Gastrocnemius medialis (tissue), 4 donors: ENCODE results near the gene MARCHF6. TPM values are rescaled to one million over a fixed set of nuclear protein-coding genes. Genes with fewer than 3 reads are reported as not detected.

Source experiments
- ATAC-seq, 2 donors: fragments of 150-250 bp; one replicate each; pipeline ENCODE4 v1.9.1; 2016
- DNase-seq, 2 donors: peaks; one replicate each; pipeline ENCODE4 v3.0.0-alpha.2; 2019
- H3K27ac ChIP-seq, 4 donors: fragments of 200-600 bp; sonication (generic); 1 replicate in 1 of 4; 2 replicates in 3 of 4; pipeline ENCODE4 v1.5.1; 2016 to 2018; ENCODE audit warnings: mild to moderate bottlenecking in 2 of 4, moderate library complexity in 1 of 4
- H3K27me3 ChIP-seq, 3 donors: fragments of 200-600 bp; sonication (generic) in 2 of 3; 1 replicate in 1 of 3; 2 replicates in 2 of 3; pipeline versions ENCODE4 v1.5.1 to v1.6.0; 2016 to 2019; ENCODE audit warnings: mild to moderate bottlenecking in 1 of 3, moderate library complexity in 1 of 3
- H3K36me3 ChIP-seq, 2 donors: fragments of 200-600 bp; sonication (generic) in 1 of 2; one replicate each; pipeline ENCODE4 v1.5.1; 2017 to 2018
- H3K4me1 ChIP-seq, 2 donors: fragments of 200-600 bp; sonication (generic) in 1 of 2; one replicate each; pipeline ENCODE4 v1.5.1; 2016 to 2017; ENCODE audit warnings: mild to moderate bottlenecking in 2 of 2
- H3K4me3 ChIP-seq, 4 donors: fragments of 200-600 bp; sonication (generic) in 3 of 4; 1 replicate in 1 of 4; 2 replicates in 3 of 4; pipeline ENCODE4 v1.5.1; 2016 to 2019; ENCODE audit warnings: mild to moderate bottlenecking in 2 of 4
- H3K9me3 ChIP-seq, 3 donors: fragments of 200-600 bp; sonication (generic) in 2 of 3; 1 replicate in 1 of 3; 2 replicates in 2 of 3; pipeline ENCODE4 v1.5.1; 2016 to 2019
- POLR2A ChIP-seq, 2 donors: fragments of 450-650 bp; IDR thresholded peaks; one replicate each; pipeline ENCODE4 v1.6.1; 2017; ENCODE audit warnings: antibody characterized with exemption in 2 of 2, mild to moderate bottlenecking in 2 of 2, moderate library complexity in 2 of 2
- in situ Hi-C, 4 donors: fragments of 200-750 bp; cut with MboI; loops; one replicate each; pipeline versions ENCODE4 v1.15.0 to v1.8.0; 2017; ENCODE audit warnings: low sequenced_read_pairs in 4 of 4
- intact Hi-C: fragments of 100-400 bp; cut with DNase I; formaldehyde crosslinking; loops from one replicate; pipeline ENCODE4 v1.15.1; 2023; ENCODE audit warnings: low total_unique reads
- total RNA-seq, 4 donors: library from RNA; depleted of rRNA; stranded (reverse); fragments of >200 nt; gene quantifications; one replicate each; pipeline versions ENCODE4 v1.1.0 to v1.2.3, GENCODE V29; 2016
- TF ChIP-seq, protein P1 (sequence below), 5 experiments: fragments of 450-650 bp in 3 of 5; fragments of 200-600 bp in 2 of 5; sonication (generic) in 2 of 5; IDR thresholded peaks in 4 of 5; conservative IDR thresholded peaks in 1 of 5; 1 replicate in 4 of 5; 2 replicates in 1 of 5; pipeline ENCODE4 v1.5.1; 2016 to 2019; ENCODE audit warnings: antibody characterized with exemption in 5 of 5, mild to moderate bottlenecking in 3 of 5, moderate library complexity in 3 of 5

The MARCHF6 gene
- total RNA-seq, 4 donors from 2014 or later: 139 to 173 (median 146) TPM

DNA sequence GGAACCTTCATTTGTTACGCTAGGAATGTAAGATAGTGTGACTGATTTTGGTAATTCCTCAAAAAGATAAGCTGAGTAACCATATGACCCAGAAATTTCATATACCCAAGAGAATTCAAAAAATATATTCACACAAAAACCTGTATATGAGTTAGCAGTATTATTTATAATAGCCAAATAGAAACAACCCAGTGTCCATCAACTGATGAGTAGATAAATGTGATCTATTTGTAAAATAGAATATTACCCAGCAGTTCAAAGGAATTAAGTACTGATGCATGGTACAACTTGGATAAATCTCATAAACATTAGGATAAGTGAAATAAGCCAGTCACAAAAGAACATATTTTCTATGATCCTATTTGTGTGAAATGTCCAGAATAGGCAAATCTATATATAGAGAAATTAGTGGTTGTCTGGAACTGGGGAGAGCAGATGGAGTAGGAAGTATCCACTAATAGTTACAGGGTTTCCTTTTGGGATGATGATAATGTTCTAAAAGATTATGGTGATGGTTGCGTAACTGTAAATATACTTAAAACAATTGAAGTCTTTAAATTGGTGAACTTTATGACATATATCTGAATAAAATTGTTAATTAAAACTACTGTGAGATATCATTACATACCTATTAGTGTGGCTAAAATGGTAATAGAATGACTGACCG is 10.2 kb downstream of the MARCHF6 start:
- H3K27me3 ChIP-seq: no peaks in the 10 kb centered on the region

DNA sequence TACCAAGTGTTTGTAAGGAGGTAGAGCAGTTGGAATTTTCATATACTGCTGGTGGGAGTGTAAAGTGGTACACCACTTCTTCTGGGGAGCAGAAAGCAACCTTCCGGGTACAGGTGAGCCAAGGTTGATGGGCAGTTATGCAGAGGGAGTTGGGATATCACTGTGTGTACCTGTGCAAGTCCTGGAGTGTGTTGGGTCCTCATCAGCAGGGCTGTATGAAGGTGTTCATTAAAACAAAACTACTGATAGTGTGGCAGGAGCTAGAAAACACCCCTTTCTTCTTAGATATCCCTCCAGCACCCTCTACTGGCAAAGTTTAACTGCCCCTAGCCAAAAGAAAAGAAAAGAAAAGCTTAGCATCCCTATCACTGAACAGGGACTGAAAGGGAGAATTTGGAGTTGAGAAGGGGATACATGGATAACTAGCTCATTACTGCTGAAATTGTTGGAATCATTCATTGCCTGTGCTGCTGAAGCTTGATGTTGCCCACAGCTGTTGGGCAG is 10.7 kb downstream of the MARCHF6 start:
- ATAC-seq: peak; percentile 59 to 66
- no peak for DNase-seq
- in situ Hi-C loops: loop anchor here in 1 of 4 donors (5.0 kb wide), 1 partner anchor 82 kb away; no protein-coding TSS in a partner anchor
- H3K36me3 ChIP-seq: no peaks in the 10 kb centered on the region
- TF ChIP-seq, protein P1, sequence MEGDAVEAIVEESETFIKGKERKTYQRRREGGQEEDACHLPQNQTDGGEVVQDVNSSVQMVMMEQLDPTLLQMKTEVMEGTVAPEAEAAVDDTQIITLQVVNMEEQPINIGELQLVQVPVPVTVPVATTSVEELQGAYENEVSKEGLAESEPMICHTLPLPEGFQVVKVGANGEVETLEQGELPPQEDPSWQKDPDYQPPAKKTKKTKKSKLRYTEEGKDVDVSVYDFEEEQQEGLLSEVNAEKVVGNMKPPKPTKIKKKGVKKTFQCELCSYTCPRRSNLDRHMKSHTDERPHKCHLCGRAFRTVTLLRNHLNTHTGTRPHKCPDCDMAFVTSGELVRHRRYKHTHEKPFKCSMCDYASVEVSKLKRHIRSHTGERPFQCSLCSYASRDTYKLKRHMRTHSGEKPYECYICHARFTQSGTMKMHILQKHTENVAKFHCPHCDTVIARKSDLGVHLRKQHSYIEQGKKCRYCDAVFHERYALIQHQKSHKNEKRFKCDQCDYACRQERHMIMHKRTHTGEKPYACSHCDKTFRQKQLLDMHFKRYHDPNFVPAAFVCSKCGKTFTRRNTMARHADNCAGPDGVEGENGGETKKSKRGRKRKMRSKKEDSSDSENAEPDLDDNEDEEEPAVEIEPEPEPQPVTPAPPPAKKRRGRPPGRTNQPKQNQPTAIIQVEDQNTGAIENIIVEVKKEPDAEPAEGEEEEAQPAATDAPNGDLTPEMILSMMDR (IDR thresholded peaks at IDR 0.05 in 4 of 5, conservative IDR thresholded peaks at IDR 0.05 in 1 of 5): peak in 3 of 5 experiments; percentile 47 to 54 (median 48)
- TF ChIP-seq POLR2A (IDR thresholded peaks at IDR 0.05): no peak
- H3K9me3 ChIP-seq: no peaks in the 10 kb centered on the region
- intact Hi-C loops: loop anchor here (1.0 kb wide), 1 partner anchor 80 kb away; no protein-coding TSS in a partner anchor
- H3K27me3 ChIP-seq: no peaks in the 10 kb centered on the region
- H3K4me1 ChIP-seq: peaks cover 72 to 85% of the 10 kb centered on the region in 2 donors
- H3K4me3 ChIP-seq: no peak overlapping the region
- H3K27ac ChIP-seq: peak overlapping the region; percentile 19 to 77 (median 48)

More for the DNA sequence above, 10.2 kb downstream of the MARCHF6 start:
- H3K36me3 ChIP-seq: no peaks in the 10 kb centered on the region
- intact Hi-C loops: loop anchor here (1.0 kb wide), 1 partner anchor 79 kb away; no protein-coding TSS in a partner anchor
- no peak overlapping the region for H3K4me3 ChIP-seq
- H3K4me1 ChIP-seq: peaks cover 75 to 87% of the 10 kb centered on the region in 2 donors
- in situ Hi-C loops: loop anchor here in 1 of 4 donors (5.0 kb wide), 1 partner anchor 81 kb away; no protein-coding TSS in a partner anchor
- TF ChIP-seq POLR2A (IDR thresholded peaks at IDR 0.05): no peak
- TF ChIP-seq, protein P1 (IDR thresholded peaks at IDR 0.05 in 4 of 5, conservative IDR thresholded peaks at IDR 0.05 in 1 of 5): no peak
- ATAC-seq: no peak
- H3K9me3 ChIP-seq: no peaks in the 10 kb centered on the region
- no peak for DNase-seq
- H3K27ac ChIP-seq: peak overlapping the region; percentile 19 to 77 (median 48)

DNA sequence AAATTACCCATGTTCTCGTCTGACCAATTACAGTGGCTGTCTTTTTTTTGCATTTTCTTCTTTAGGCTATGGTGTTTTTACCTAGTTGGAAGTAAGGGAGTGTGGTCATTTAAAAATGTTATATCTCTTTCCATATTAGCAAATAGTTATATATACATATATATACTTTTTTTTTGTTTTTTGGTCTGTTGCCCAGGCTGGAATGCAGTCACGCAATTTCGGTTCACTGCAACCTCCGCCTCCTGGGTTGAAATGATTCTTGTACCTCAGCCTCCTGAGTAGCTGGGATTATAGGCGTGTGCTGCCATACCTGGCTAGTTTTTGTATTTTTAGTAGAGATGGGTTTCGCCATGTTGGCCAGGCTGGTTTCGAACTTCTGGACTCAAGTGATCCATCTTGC is 12.3 kb downstream of the MARCHF6 start:
- peaks cover 72 to 90% of the 10 kb centered on the region in 2 donors for H3K4me1 ChIP-seq
- no peaks in the 10 kb centered on the region for H3K36me3 ChIP-seq
- no peaks in the 10 kb centered on the region for H3K9me3 ChIP-seq
- H3K4me3 ChIP-seq: no peak overlapping the region
- ATAC-seq: no peak
- peak overlapping the region; percentile 53 to 77 (median 68) for H3K27ac ChIP-seq
- H3K27me3 ChIP-seq: no peaks in the 10 kb centered on the region
- in situ Hi-C loops: no loop called here
- TF ChIP-seq POLR2A (IDR thresholded peaks at IDR 0.05): no peak
- TF ChIP-seq, protein P1 (IDR thresholded peaks at IDR 0.05 in 4 of 5, conservative IDR thresholded peaks at IDR 0.05 in 1 of 5): no peak
- intact Hi-C loops: no loop called here
- no peak for DNase-seq

DNA sequence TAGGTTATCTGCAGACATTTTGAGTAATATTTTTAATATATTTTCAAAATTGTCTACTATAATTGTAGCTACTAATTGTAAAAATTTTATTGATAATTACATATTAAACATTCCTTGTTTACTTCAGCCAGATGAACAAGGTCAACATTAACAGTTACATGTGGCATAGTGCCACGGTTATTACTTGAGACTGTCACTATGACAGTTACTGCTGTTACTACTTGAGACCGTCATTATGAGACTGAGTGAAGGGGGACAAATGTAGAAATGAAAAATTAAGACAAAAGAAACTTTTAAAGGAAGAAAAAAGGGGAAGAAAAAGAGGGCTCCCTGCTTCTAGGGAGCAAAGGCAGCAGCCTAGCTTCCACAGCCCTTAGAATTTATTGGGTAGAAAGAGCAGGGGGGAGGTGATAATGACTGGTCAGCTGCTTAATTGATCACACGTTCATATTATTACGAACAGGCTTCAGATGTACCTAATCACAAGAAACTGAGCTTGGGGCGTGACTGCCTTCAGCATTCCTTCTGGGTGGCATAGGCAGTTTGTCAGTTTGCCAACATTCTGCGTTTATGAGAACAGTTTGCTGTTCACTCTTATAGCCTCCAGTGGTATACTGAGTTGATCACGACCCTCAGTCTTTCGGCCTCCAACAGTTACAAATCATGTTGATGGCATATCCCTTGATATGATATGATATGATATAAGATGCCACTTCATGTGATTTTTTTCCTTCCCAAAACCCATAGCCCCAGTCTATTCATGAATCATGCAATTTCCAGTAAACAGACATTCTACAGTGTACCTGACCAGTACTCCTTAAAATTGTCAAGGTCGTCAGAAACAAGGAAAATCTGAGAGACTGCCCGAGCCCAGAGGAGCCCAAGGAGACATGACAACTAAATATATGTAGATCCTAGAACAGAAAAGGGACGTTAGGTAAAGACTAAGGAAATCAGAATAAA is 13.1 kb downstream of the MARCHF6 start:
- no peak overlapping the region for H3K4me3 ChIP-seq

More for the DNA sequence above, 13.1 kb downstream of the MARCHF6 start:
- intact Hi-C loops (no loop called here), in situ Hi-C loops (no loop called here)
- TF ChIP-seq, protein P1 (IDR thresholded peaks at IDR 0.05 in 4 of 5, conservative IDR thresholded peaks at IDR 0.05 in 1 of 5): no peak
- no peak for TF ChIP-seq POLR2A (IDR thresholded peaks at IDR 0.05)
- Histone ChIP-seq H3K36me3 (no peaks in the 10 kb centered on the region), H3K27ac (peak overlapping the region; percentile 53 to 77 (median 68)), H3K27me3 (no peaks in the 10 kb centered on the region), H3K9me3 (no peaks in the 10 kb centered on the region), H3K4me1 (peaks cover 72 to 92% of the 10 kb centered on the region in 2 donors)
- DNase-seq: no peak
- peak in 1 of 2 donors; percentile 18 for ATAC-seq
